Measurements from ENCODE around the gene COQ10A. TPM values are rescaled to one million over a fixed set of nuclear protein-coding genes. Genes with fewer than 3 reads are reported as not detected.
A peak's percentile ranks its signal among the peaks of the same experiment; 100 is the strongest.

The COQ10A gene
- total RNA-seq, 1 experiment from 2014 or later: 26.1 TPM

DNA sequence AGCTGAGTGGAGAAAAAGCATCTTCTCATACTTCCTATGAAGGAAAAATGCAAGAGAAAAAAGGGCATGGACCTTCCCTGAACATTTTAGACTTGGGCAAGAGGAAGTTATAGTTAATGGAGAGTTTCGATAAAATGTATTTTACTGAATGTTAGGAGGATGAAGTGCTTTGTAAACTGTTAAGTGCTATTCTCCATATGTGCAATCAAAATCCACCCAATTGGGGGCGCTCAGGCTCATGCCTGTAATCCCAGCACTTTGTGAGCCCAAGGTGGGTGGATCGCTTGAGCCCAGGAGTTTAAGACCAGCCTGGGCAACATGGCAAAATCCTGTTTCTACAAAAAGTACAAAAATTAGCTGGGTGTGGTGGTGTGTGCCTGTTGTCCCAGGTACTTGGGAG lies 50.9 kb downstream of the COQ10A start:
- Histone ChIP-seq H2BK20ac (ENCODE audit: low read depth, low read length, poor library complexity, severe bottlenecking) (no peak overlapping the region), H3K23ac (ENCODE audit: insufficient read length, low read depth, low read length) (no peak overlapping the region), H3K27ac (ENCODE audit: insufficient read length, low read depth, low read length) (no peak overlapping the region), H2BK15ac (ENCODE audit: low read depth, low read length) (no peak overlapping the region), H3K14ac (ENCODE audit: insufficient read depth, low read length) (no peak overlapping the region), H3K4ac (ENCODE audit: low read depth, low read length) (no peak overlapping the region), H2BK5ac (ENCODE audit: insufficient read length, low read length) (no peak overlapping the region), H3K56ac (ENCODE audit: insufficient read length, low read depth, low read length) (no peak overlapping the region), H4K20me1 (ENCODE audit: control insufficient read depth, insufficient read depth, insufficient read length) (no peaks in the 10 kb centered on the region), H3K27me3 (ENCODE audit: insufficient read depth, low read length) (no peaks in the 10 kb centered on the region), H2AK5ac (ENCODE audit: insufficient read length, low read length) (no peak overlapping the region), H3K4me1 (ENCODE audit: insufficient read depth, low read length) (no peaks in the 10 kb centered on the region), H3K18ac (ENCODE audit: insufficient read length, low read depth, low read length) (no peak overlapping the region), H4K5ac (ENCODE audit: insufficient read length, low read depth, low read length) (no peak overlapping the region), H3K9ac (ENCODE audit: extremely low read depth, insufficient read length, low read length) (no peak overlapping the region), H3K9me3 (ENCODE audit: control insufficient read depth, low read depth, low read length) (no peaks in the 10 kb centered on the region), H2BK12ac (ENCODE audit: insufficient read length, low read depth, low read length) (no peak overlapping the region), H3K23me2 (ENCODE audit: insufficient read length, low read depth, low read length, poor library complexity, severe bottlenecking) (peaks cover 6% of the 10 kb centered on the region), H2AFZ (ENCODE audit: low read length) (no peak overlapping the region), H3K79me1 (ENCODE audit: insufficient read depth, low read depth, low read length, poor library complexity, severe bottlenecking) (peaks cover 7% of the 10 kb centered on the region), H3K4me2 (ENCODE audit: insufficient read depth, insufficient read length, low read length) (no peak overlapping the region), H4K91ac (ENCODE audit: insufficient read length, low read depth, low read length) (no peak overlapping the region), H3T11ph (ENCODE audit: low read length) (no peak overlapping the region), H2BK120ac (ENCODE audit: low read depth, low read length, poor library complexity, severe bottlenecking) (no peak overlapping the region), H4K8ac (replicated peaks; ENCODE audit: insufficient read length, low read depth, low read length) (no peak overlapping the region), H3K79me2 (ENCODE audit: insufficient read depth, low read length) (peaks cover 7% of the 10 kb centered on the region; the same call in 1 of the 2 replicates)
- WGBS (ENCODE audit: extremely low coverage, insufficient read length, low lambda C conversion rate): 100% methylated on average over 1 of the region's 3 CpGs
- no peak for DNase-seq
- no peak overlapping the region for H3K27ac Mint-ChIP-seq
- H3K4me3 Mint-ChIP-seq: peak overlapping the region in 1 of 2 experiments; percentile 33; a peak in 1 of 5 replicates
- no peaks in the 10 kb centered on the region for H3K27me3 Mint-ChIP-seq (ENCODE audit: low read depth)
- H3K36me3 Mint-ChIP-seq (ENCODE audit: insufficient read depth in 1 of 3, low read depth in 3 of 3): peaks cover 6 to 28% (median 25%) of the 10 kb centered on the region in 3 experiments; a peak in 5 of 7 replicates
- H3K9me3 Mint-ChIP-seq: no peaks in the 10 kb centered on the region
- TF ChIP-seq, protein P1, sequence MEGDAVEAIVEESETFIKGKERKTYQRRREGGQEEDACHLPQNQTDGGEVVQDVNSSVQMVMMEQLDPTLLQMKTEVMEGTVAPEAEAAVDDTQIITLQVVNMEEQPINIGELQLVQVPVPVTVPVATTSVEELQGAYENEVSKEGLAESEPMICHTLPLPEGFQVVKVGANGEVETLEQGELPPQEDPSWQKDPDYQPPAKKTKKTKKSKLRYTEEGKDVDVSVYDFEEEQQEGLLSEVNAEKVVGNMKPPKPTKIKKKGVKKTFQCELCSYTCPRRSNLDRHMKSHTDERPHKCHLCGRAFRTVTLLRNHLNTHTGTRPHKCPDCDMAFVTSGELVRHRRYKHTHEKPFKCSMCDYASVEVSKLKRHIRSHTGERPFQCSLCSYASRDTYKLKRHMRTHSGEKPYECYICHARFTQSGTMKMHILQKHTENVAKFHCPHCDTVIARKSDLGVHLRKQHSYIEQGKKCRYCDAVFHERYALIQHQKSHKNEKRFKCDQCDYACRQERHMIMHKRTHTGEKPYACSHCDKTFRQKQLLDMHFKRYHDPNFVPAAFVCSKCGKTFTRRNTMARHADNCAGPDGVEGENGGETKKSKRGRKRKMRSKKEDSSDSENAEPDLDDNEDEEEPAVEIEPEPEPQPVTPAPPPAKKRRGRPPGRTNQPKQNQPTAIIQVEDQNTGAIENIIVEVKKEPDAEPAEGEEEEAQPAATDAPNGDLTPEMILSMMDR (conservative IDR thresholded peaks at IDR 0.05): peak; percentile 61
- peaks cover 5 to 11% of the 10 kb centered on the region in 2 experiments; a peak in 2 of 4 replicates for H3K4me1 Mint-ChIP-seq

Other genes starting within 250 kb of the COQ10A start
- 13.0 and 13.9 TPM in 2 replicates for gene IKZF4, start 245.9 kb upstream of the COQ10A start, total RNA-seq (2021)
- 51.9 and 53.5 TPM in 2 replicates for gene RPS26, start 225.0 kb upstream of the COQ10A start, total RNA-seq (2021)
- gene ERBB3, start 186.8 kb upstream of the COQ10A start, total RNA-seq (2021): 51.2 and 56.5 TPM in 2 replicates
- gene PA2G4, start 162.4 kb upstream of the COQ10A start, total RNA-seq (2021): 248 TPM in 2 replicates
- gene RPL41, start 150.3 kb upstream of the COQ10A start, total RNA-seq (2021): 4,637 and 4,685 TPM in 2 replicates
- gene ZC3H10, start 148.7 kb upstream of the COQ10A start, total RNA-seq (2021): 8.9 and 9.4 TPM in 2 replicates
- 111 and 112 TPM in 2 replicates for gene ESYT1, start 138.7 kb upstream of the COQ10A start, total RNA-seq (2021)
- gene MYL6B, start 114.4 kb upstream of the COQ10A start, total RNA-seq (2021): 165 and 168 TPM in 2 replicates
- 1,181 and 1,197 TPM in 2 replicates for gene MYL6, start 108.6 kb upstream of the COQ10A start, total RNA-seq (2021)
- 85.0 and 86.9 TPM in 2 replicates for gene SMARCC2, start 77.5 kb upstream of the COQ10A start, total RNA-seq (2021)
- 60.8 and 64.8 TPM in 2 replicates for gene RNF41, start 45.0 kb upstream of the COQ10A start, total RNA-seq (2021)
- gene NABP2, start 42.6 kb upstream of the COQ10A start, total RNA-seq (2021): 48.7 and 49.0 TPM in 2 replicates
- 0.15 TPM in 1 of 2 replicates, not detected in the other for gene SLC39A5, start 36.9 kb upstream of the COQ10A start, total RNA-seq (2021)
- 33.4 and 34.6 TPM in 2 replicates for gene ANKRD52, start 8.6 kb upstream of the COQ10A start, total RNA-seq (2021)
- 250 and 253 TPM in 2 replicates for gene CS, start 33.4 kb downstream of the COQ10A start, total RNA-seq (2021)
- 203 and 221 TPM in 2 replicates for gene CNPY2, start 49.0 kb downstream of the COQ10A start, total RNA-seq (2021)
- gene PAN2, start 67.1 kb downstream of the COQ10A start, total RNA-seq (2021): 35.4 and 40.8 TPM in 2 replicates
- 1.5 and 2.0 TPM in 2 replicates for gene IL23A, start 71.9 kb downstream of the COQ10A start, total RNA-seq (2021)
- gene STAT2, start 93.2 kb downstream of the COQ10A start, total RNA-seq (2021): 47.8 and 49.9 TPM in 2 replicates
- not detected in 2 replicates for gene APOF, start 95.9 kb downstream of the COQ10A start, total RNA-seq (2021)
- 64.9 and 68.0 TPM in 2 replicates for gene TIMELESS, start 182.5 kb downstream of the COQ10A start, total RNA-seq (2021)
- gene MIP, start 187.7 kb downstream of the COQ10A start, total RNA-seq (2021): 0.17 TPM in 1 of 2 replicates, not detected in the other
- gene SPRYD4, start 201.6 kb downstream of the COQ10A start, total RNA-seq (2021): 4.2 and 4.9 TPM in 2 replicates
- 15.9 and 17.0 TPM in 2 replicates for gene GLS2, start 221.2 kb downstream of the COQ10A start, total RNA-seq (2021)